Activated gamma-delta T cell (primary cell): ENCODE results near the gene PHYHIPL.
A peak's percentile ranks its signal among the peaks of the same experiment; 100 is the strongest.

Source experiments
- DNase-seq: peaks from one replicate; lab custom pipeline; 2025; lab: John Stamatoyannopoulos, UW
- total RNA-seq, 2 donors: gene quantifications; one replicate each; lab custom pipeline; 2026; lab: John Stamatoyannopoulos, UW

Gene PHYHIPL
- total RNA-seq, result 0 to 0.04 reads per million in 2 donors

DNA sequence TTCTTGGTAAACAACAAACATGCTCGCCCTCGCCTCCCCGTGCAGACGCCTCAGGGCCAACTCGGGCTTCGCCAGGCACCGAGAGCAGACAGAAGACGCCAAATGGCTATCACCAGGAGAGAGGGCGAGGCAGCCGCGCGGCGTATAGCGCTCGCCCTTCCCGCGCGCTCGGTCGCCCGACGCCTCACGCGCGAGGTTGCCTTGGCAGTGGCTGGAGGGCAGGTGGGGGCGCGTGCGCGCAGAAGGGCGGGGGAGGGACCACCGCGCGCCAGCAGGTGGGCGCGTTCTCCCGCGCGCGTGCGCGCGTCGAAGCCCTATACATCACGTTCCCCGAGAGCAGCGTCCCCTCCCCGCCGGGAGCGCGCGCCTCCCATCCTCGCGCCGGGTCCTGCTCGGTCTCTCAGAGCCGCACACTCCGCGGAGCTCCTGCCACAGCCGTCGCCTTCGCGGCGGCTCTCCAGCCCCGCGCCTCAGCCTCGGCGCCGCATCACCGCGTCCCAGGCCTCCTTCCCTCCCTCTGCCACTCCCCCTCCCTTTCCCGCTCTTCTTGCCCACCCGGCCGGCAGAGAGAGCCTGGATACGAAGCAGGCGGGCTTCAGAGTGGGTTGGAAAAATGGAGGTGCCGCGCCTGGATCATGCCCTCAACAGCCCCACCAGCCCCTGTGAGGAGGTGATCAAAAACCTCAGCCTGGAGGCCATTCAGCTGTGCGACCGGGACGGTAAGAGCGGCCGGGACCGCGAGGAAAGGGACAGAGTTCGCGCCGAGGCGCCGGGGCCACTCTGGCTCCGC lies at the start of gene PHYHIPL:
Gene PHYHIPL (plus strand): TSS at position 403 of the 790 bp plus-strand sequence. CDS start 211 bp downstream, at position 614.
- DNase-seq, result no peak

- no peak for DNase-seq
These were observed 49.5 kb upstream of the PHYHIPL start for GRCh38 chr10:59126991-59127390.

GRCh38 chr10:59127991-59128390 lies 48.5 kb upstream of the PHYHIPL start:
- no peak for DNase-seq

GRCh38 chr10:59129867-59130266 lies 46.6 kb upstream of the PHYHIPL start:
- no peak for DNase-seq

DNA sequence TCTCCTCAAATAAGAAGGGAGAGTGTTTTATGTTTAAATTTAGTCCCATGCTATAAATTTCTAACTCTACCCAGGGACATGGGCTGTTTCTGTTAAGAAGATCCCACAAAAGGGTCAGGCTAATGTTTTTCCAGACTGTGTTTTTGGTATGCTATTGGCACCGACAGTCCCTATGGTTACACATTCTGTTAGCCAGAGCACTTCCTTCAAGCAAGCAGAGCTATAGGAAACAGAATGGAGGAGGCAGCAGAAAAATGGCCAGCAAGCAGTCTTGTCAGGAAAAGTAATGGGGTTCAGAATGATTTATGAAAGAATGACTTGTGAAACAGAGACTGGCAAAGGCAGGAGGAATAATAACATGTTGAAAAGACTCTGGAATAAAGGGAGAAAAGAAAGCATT lies 44.8 kb upstream of the PHYHIPL start:
- DNase-seq, result no peak

GRCh38 chr10:59133841-59134593 lies 42.4 kb upstream of the PHYHIPL start:
- DNase-seq, result no peak

DNA sequence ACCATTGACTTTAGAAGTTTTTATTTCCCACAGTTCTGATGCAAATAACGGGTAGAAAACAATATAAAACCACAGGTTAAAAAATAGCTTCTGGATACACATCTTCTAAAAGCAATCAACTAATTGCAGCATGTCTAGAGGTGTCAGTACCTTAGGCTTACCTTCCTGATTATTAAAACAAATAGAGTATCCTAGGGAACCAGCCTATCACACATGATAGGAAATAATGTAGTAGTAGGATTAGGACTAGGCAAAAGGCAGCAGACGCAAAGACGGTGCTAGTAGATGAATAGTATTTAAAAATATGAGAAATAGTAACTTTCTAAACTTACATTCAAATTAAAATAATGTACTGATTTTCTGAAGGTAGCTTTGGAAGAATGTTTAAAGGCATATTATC lies 41.7 kb upstream of the PHYHIPL start:
- no peak for DNase-seq

- no peak for DNase-seq
These were observed 41.2 kb upstream of the PHYHIPL start for GRCh38 chr10:59135275-59135674.

DNA sequence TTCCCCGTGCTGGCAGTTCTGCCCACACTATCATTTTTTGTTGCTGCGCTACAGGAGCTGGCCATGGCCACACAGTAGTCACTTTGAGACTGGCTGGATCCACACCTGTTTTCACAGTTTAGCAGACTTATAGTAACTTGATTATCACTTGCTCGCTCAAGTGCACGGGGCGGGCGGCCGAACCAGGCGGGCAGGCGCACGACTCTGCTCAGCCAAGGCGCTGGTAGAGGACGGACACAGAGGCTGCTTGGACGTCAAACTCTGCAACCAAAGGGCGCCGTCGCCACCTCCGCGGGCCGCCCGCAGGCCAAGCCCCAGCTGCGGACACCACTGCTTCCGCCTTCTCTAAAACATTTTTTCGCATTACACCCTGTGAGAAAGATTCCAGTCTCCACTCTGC lies 38.4 kb upstream of the PHYHIPL start:
- peak; percentile 4 for DNase-seq

- no peak for DNase-seq
These were observed 32.9 kb upstream of the PHYHIPL start for GRCh38 chr10:59143544-59143943.

- DNase-seq, result no peak
These were observed 27.7 kb upstream of the PHYHIPL start for GRCh38 chr10:59148701-59149100.

GRCh38 chr10:59155556-59155955 lies 20.9 kb upstream of the PHYHIPL start:
- DNase-seq, result no peak

DNA sequence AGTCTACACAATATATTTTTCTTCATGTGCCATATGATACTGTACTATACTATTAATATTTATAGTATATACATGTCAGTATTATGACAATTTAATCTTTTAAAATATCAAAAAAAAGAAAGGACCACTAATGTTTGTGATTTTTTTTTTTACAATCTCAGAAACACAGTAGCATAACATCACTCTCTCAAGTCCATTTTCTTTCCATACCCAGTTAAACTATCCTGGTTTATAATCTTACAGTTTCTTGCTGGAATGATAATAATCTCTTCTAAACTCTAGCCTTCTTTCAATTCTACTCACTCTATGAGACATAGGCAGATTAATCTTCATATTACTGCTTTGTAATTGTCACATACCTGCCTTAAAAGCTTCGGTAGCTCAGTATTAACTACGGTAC lies 8.9 kb upstream of the PHYHIPL start:
- no peak for DNase-seq

- no peak for DNase-seq
These were observed 3.9 kb upstream of the PHYHIPL start for GRCh38 chr10:59172567-59172966.

GRCh38 chr10:59173414-59173813 lies 3.0 kb upstream of the PHYHIPL start:
- DNase-seq, result no peak

GRCh38 chr10:59175538-59176240 lies 754 bp upstream of the PHYHIPL start:
- no peak for DNase-seq

GRCh38 chr10:59177031-59177797 lies 771 bp downstream of the PHYHIPL start:
- no peak for DNase-seq

DNA sequence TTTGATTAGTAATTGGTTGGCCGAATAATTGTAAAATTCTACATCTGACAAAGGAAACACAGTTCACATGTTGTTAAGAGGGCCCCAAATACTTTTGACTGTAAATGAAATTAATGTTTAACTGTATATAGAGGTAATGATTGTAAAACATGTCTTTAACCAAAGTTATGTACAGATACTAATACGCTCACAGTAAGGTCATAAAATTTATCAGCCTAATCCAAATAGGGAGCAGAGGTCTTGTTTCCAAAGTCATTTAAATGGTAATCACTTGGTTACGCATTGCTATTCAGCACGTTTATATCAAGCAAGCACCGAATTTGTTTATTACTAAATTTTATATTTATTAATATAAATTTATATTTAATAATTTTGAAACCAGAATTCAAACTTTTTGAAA lies 1.4 kb downstream of the PHYHIPL start:
- no peak for DNase-seq

- no peak for DNase-seq
These were observed 2.6 kb downstream of the PHYHIPL start for GRCh38 chr10:59179068-59179467.

DNA sequence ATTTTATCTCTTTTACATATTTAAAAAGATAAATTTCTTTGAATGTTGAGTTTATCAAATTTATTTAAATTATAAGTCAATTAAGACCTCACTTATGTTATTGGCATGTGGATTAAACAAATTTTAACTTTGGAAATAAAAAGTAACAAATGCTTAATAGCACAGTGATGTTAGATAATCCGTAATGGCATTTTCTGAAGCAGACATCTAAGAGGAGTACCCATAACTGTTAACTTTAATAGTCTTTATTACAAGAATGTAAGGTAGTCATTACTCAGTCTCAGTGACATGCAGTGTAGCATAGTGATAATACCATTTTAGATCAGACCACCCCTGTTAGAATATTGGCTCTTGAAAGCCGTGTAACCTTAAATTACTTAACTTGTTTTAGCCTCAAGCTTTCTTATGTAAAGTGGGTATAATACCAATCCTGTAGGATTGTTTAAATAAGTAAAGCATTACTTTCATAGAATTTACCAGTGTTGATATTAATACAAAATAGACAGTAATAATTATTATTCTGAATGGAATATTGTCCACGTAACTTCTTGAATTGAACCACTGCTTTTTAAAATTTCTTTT lies 4.3 kb downstream of the PHYHIPL start:
- no peak for DNase-seq

GRCh38 chr10:59181668-59182067 lies 5.2 kb downstream of the PHYHIPL start:
- DNase-seq, result no peak
